GM10847 (cell line): ENCODE results near the gene RPL22L1.

Experiments
- POLR2A ChIP-seq: IDR thresholded peaks from 2 replicates; pipeline ENCODE4 v1.6.1; 2011; ENCODE audit not compliant: insufficient read length; ENCODE audit errors: extremely low read depth

RPL22L1 gene

DNA sequence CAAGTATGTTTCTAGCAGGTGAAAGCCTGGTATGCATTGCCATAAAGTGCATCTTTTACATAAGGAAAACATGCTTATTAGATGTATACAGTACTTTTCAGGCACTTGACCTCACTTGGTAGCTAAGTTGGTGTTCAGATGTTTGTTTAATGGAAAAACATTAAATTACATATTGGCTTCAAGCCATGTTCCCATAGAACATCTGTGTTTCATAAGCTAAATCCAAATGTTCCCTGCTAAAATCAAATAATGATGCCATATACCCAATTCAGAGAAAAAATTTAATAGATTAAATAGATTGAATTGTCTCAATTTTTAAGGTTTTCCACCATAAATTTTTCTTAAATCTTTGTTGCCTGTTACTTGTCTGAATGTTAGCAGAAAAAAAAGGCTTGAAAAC, 19.1 kb upstream of the RPL22L1 start:
- no peak for TF ChIP-seq POLR2A

DNA sequence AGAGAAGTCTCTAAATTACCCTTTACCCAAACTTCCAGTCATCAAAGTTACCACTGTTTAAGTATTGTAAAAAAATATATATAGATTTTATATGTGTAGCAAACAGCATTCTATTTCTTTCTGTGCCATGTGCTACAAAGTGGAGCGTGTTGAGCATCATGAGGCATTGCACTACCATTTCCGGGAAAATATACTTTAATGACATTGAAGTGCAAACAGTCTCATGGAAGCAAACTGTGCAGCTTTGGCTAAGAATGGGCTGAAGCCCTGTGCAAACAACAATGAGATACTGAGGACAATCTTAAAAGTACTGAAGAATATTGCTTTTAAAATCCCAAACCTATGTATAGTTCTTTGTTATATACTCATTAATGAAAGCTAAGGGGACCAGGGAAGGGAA, 6.5 kb upstream of the RPL22L1 start:
- no peak for TF ChIP-seq POLR2A

DNA sequence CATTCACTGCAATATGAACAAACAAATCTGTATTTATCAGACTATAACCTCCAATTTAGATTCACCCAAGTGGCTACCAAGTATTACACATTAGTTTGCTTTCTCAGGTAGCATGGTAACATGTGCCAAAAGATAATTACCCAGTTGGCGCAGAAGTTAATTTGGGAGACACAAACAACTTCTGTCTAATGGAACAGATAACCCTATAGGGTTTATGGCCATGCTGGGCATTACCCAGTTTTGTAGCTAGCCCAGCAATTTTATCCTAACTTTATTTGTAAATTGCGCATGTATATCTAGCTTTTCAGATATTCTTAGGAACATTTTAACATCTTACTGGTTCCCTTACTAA, 780 bp downstream of the RPL22L1 start:
- TF ChIP-seq POLR2A = no peak

DNA sequence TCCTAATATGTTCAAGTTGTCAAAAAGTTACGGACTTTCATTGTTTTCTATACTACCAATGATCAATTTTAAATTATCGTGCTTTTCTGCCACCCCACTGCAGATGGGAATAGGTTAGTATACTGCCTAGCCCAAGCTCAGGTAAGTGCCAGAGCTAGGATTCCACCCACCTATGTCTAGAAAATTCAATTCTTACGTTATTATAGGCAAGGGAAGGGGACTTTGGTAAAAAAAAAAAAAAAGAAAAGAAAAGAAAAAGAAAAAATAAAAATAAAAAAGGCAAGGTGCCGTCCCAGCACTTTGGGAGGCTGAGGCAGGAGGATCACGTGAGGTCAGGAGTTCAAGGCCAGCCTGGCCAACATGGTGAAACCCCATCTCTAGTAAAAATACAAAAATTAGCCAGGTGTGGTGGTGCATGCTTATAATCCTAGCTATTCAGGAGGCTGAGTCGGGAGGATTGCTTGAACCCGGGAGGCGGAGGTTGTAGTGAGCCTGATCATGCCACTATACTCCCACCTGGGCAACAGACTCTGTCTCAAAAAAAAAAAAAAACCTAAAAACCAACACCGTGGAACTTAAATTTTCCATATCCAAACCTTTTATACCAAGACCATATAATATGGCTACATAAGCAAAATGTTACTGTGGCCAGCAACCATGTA, 1.3 kb downstream of the RPL22L1 start:
- no peak for TF ChIP-seq POLR2A

DNA sequence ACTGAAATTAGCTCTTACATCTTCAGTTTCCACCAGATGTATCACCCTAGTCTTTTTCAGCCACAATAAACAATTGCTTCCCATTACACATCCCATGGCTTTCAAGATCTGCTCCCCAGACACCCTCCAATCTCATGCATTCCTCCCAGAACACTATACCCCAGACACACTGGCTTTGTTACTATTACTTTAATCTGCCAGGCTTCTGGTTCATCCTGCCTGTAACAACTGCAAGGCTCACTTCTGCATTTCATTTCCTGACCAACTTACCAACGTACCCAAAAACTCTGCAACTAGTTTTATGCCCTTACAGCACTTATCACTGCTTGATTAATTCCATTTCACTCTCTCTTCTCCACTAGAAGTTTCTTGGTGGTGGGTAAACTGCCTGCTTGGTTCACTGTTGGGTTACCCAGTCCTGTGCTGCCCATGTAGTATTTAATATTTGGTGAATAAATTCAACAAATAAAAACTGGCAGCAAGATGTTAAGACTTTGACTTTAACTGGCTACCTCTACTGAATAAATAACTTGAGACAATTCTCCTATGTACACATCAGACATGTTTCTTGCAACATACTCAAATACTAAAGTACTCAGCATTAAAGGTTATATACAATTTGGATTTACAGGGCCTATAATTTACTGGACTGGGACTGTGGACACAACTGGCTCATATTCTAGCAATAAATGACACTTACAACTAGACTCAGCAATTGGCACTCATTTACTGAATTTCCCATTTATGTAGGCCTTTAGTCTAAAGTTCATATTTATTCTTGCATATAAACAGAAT, 2.7 kb downstream of the RPL22L1 start:
- no peak for TF ChIP-seq POLR2A

DNA sequence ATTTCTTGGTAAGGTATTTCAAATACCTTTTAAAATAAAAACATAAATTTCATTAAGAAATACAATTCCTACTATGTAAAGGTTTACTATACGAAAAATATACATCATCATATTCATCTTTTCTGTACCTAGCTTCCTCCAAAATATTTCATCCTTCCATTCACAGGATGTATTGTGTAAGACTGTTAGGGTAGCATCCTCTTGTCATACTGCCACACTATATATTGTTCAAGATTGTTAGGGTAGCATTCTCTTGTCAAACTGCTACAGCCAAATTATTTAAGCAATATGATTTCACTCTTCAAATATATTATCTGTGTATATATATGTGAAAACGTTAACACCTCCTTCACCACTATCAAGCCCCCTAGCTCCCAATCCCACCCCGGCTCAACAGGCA, 3.5 kb downstream of the RPL22L1 start:
- no peak for TF ChIP-seq POLR2A

DNA sequence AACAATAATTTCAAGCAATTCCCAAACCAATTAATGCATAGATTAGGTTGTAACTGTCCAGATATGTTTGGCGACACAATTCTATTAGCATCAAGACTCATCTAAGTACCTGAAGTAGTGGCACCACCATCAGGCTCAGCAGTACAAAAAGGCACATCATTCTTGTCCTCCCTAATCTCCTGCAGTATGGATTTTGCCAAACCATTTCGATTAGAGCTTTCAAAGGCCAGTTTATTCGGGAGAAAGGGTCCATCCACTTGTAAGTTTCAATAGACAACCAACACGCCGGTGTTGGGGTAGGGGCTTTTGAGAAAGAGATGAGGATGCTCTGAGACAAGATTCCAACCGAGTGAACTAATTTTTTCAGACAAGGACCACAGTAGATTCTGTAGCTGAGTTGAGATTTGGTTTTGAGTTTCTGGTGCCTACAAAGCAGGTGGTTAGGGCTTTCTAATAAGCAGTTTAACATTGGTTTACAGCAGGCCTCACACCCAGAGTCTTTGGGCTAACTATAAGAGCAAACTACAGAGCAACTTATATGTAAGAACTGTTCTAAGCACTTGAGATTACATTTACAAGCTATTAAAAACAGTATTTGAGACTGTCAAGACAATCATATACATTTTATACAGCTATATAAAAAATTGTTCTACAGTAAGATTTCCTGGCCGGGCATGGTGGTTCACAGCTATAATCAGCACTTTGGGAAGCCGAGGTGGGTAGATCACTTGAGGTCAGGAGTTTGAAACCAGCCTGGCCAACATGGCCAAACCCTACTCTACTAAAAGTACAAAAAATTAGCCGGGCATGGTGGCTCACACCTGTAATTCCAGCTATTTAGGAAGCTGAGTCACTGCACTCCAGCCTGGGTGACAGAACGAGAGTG, 4.5 kb downstream of the RPL22L1 start:
- TF ChIP-seq POLR2A = no peak

DNA sequence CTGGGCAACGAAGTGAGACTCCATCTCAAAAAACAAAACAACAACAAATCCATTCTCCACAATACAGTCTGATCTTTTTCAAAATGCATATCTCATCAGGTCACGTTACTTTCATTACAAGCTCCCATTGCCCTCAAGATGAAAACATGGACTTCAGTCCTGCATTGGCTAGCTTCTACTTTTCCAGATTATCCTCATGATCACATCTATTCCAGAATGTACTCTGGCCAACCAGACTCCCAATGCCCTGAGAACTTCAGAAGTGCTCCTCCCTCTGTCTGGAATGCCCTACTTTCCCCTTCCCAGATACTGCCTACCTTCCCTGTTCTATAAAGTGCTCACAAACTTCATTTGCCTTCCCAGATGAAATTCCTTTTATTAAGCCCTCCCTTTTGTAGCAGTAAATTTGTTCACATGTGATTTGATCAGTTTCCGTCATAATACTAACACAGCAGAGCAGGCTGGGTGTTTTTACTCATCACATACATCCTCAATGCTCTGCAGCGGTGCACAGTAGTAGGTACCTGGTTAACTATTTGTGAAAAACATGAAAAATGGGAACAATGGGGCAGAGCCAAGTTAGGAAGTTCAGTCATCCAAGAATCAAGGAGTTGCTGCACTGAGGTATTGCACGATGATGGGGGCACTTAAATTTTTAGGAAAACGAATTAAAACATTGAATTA, 5.3 kb downstream of the RPL22L1 start:
- no peak for TF ChIP-seq POLR2A

DNA sequence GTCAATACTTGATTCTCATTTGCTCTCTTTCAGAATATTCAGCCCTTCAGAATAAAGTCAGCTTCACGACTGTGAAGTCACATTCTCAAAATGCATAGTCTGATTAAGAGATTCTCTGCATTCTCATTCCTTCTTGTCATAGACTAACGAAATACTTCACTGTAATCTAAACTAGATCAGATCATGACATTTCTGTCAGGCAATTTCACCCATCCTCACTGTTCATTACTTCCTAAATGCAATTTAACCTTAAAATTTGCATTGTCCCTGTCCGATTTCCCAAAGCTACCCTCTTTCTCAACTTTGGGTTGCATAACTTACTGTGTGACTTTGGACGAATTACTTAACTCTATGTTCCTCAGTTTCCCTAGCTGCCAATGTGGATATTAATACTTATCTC, 6.2 kb downstream of the RPL22L1 start:
- no peak for TF ChIP-seq POLR2A

DNA sequence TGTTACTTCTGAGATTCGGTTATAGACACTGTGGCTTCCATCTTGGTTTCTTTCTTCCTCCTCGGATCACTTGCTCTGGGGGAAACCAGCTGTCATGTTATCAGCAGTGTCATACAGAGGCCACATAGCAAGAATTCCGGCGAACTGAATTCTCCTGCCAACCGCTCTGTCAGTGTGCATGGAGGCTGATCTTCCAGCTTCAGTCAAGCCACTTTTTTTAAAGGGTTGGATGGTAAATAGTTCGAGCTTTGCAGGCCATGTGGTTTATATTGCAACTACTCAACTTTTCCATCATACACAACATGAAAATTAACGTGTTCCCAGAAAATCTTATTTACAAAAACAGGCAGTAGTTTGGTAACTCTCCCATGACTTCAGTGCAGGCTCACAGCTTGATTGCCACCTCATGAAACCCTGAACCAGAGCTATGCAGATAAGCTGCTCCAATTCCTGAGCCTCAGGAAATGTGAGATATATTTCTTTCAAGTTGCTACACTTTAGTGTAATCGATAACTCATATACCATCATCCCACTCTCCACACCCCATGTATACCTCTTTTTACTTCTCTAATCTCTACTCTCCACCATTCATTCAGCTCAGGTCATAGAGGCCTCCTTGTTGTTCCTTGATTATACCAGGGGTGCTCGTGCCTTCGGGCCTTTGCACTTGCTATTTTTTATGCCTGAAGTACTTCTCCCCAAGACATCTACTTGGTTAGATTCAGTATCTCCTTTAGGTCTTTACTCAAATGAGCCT, 7.2 kb downstream of the RPL22L1 start:
- TF ChIP-seq POLR2A = no peak

DNA sequence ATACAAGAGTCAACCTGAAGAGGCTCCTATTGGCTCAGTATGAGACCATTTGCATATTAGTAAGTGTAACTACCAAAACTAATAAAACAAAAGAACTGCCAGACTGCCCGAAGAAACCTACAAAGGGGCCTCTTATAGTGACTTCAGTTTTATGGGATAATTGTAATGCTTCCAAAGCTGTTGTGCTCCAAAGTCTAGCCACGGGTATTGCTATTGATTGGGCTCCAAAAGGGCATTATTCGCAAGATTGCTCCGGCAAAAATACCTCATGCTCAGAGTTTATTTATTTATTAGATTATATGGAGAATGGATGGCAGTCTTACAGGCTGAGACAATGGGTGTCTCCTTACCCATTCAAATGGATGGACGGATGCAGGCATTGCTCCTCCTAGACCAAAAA, 11.4 kb downstream of the RPL22L1 start:
- no peak for TF ChIP-seq POLR2A

DNA sequence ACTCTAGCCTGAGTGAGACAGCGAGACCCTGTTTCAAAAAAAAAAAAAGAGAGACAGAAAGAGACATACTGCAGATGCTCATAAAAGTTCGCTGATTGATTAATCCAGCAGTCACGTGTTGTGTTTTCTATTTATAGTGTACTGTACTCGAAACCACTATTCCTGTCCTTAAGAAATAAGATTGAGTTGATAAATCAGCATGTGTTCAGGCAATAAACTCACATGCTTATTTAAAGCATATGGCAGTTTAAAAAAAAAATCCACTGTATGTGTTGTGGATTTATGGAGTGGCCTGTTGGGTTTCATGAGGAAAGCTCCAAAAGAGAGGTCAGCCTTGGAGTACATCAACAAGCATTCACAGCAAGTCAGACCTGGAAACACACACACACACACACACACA, 17.7 kb downstream of the RPL22L1 start:
- TF ChIP-seq POLR2A = no peak

DNA sequence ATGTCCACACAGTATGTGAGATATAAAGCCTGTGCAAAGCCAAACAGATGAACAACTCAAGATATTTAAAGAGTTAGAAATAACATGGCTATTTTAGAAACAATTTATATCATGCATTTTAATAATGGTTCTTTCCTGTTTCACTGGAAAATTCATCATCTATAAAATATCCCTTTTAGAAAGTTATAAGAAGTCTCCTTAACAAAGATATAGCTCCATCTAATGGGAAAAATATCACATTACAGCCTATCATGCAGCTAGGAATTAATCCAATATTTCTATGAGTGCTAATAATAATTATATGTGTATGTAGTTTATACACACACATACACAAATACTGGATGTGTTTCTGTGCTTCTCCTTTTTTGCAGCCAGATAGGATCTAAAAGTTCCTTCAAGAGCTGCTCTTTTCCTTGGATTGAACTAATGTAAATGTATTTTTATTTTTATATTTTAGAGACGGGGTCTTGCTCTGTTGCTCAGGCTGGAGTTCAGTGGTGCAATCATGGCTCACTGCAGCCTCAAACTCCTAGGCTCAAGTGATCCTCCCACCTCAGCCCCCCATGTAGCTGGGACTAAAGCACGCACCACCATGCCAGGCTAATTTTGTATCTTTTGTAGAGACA, 21.6 kb downstream of the RPL22L1 start:
- TF ChIP-seq POLR2A = no peak

DNA sequence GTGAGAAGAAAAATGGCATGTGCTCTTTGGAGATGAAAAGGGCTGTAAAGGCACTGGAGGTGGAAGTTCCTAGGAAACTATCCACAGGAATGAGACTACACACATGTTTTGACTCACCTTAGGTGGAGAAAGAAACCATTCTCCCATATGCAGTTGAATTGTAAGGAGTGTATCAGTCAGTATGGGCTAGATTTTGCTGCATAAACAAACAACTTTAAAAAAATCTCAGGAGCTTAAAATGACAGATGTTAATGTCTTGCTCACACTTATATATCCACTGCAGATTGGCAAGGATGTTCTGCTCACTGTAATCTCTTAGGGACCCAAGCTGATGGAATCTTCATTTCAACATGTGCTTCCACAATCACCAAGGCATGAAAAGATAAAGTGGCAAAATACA, 25.6 kb downstream of the RPL22L1 start:
- TF ChIP-seq POLR2A = no peak
